Esophagus muscularis mucosa (tissue), 4 donors: ENCODE measurements around the gene ALG14. TPM values are rescaled to one million over a fixed set of nuclear protein-coding genes. Genes with fewer than 3 reads are reported as not detected.
A peak's percentile ranks its signal among the peaks of the same experiment; 100 is the strongest.

ENCODE experiments used
- DNase-seq: peaks from one replicate; pipeline ENCODE4 v3.0.0-alpha.2; 2017; ENCODE audit errors: extremely low spot score
- H3K27ac ChIP-seq, 4 donors: fragments of 200-600 bp; sonication (generic); replicated peaks in 1 of 4; 1 replicate in 3 of 4; 2 replicates in 1 of 4; pipeline ENCODE4 v1.5.1; 2016 to 2019; ENCODE audit warnings: mild to moderate bottlenecking in 1 of 4
- H3K27me3 ChIP-seq, 4 donors: fragments of 200-600 bp; sonication (generic); one replicate each; pipeline versions ENCODE4 v1.5.1 to v1.6.0; 2016 to 2019
- H3K36me3 ChIP-seq, 4 donors: fragments of 200-600 bp; sonication (generic); one replicate each; pipeline ENCODE4 v1.5.1; 2016 to 2019
- H3K4me1 ChIP-seq, 4 donors: fragments of 200-600 bp; sonication (generic); one replicate each; pipeline ENCODE4 v1.5.1; 2016 to 2019
- H3K4me3 ChIP-seq, 4 donors: fragments of 200-600 bp; sonication (generic); 1 replicate in 2 of 4; 2 replicates in 2 of 4; pipeline ENCODE4 v1.5.1; 2016 to 2019; ENCODE audit warnings: mild to moderate bottlenecking in 4 of 4, moderate library complexity in 1 of 4
- H3K9me3 ChIP-seq, 4 donors: fragments of 200-600 bp; sonication (generic); 1 replicate in 3 of 4; 2 replicates in 1 of 4; pipeline ENCODE4 v1.5.1; 2016 to 2019
- CTCF ChIP-seq, 3 experiments: fragments of 200-600 bp in 2 of 3; fragments of 450-650 bp in 1 of 3; sonication (generic) in 2 of 3; IDR thresholded peaks; one replicate each; pipeline ENCODE4 v1.5.1; 2017 to 2019; ENCODE audit warnings: antibody characterized with exemption in 3 of 3, mild to moderate bottlenecking in 2 of 3, moderate library complexity in 1 of 3
- EP300 ChIP-seq: sonication (generic); formaldehyde crosslinking; IDR thresholded peaks from one replicate; pipeline ENCODE4 v1.6.1; 2017; ENCODE audit warnings: antibody characterized with exemption
- POLR2A ChIP-seq: fragments of 450-650 bp; IDR thresholded peaks from one replicate; pipeline ENCODE4 v1.6.1; 2017; ENCODE audit warnings: antibody characterized with exemption, moderate library complexity, mild to moderate bottlenecking, low read depth
- POLR2AphosphoS5 ChIP-seq, 2 donors: sonication (generic); formaldehyde crosslinking; IDR thresholded peaks; one replicate each; pipeline ENCODE4 v1.6.1; 2017; ENCODE audit warnings: antibody characterized with exemption in 2 of 2
- WGBS: methylation state at CpG from one replicate; pipeline ENCODE4 v1.1.5; 2018; 5-methylcytosine and 5-hydroxymethylcytosine counted together
- intact Hi-C: fragments of 100-400 bp; cut with DNase I; formaldehyde crosslinking; loops from one replicate; pipeline ENCODE4 v1.15.1; 2023
- total RNA-seq, 4 donors: library from RNA; depleted of rRNA; stranded (reverse); fragments of >200 nt; gene quantifications; one replicate each; pipeline versions ENCODE4 v1.1.0 to v1.2.1, GENCODE V29; 2016

ALG14 gene
- total RNA-seq, 4 donors from 2014 or later, result 0.52 to 0.83 (median 0.74) TPM

DNA sequence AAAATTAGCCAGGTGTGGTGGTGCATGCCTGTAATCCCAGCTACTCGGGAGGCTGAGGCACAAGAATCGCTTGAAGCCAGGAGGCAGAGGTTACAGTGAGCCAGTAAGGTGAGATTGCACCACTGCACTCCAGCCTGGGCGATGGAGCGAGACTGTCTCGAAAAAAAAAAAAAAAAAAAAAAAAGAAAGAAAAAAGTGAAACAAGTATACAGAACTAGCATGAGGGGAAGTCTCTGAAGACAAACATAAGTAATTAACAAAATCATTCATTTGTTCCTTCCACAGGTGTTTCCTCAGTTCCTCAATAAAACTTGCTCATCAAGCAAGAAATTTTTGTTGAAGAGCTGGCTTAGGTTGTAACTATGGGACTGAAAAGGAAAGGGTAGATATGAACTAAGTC is 93.6 kb downstream of the ALG14 start:
- Histone ChIP-seq H3K9me3 (no peaks in the 10 kb centered on the region), H3K4me1 (peaks cover 8 to 30% (median 25%) of the 10 kb centered on the region in 4 donors), H3K4me3 (no peak overlapping the region), H3K27ac (peak overlapping the region; percentile 17 to 65 (median 48)), H3K36me3 (no peaks in the 10 kb centered on the region), H3K27me3 (no peaks in the 10 kb centered on the region)
- 99% methylated on average over 5 of the region's 5 CpGs for WGBS
- no peak for DNase-seq
- intact Hi-C loops, result no loop called here
- no peak for TF ChIP-seq EP300
- TF ChIP-seq POLR2AphosphoS5 (IDR thresholded peaks at IDR 0.05), result no peak
- no peak for TF ChIP-seq CTCF (IDR thresholded peaks at IDR 0.05)
- no peak for TF ChIP-seq POLR2A

- Histone ChIP-seq H3K36me3 (no peaks in the 10 kb centered on the region), H3K27me3 (no peaks in the 10 kb centered on the region), H3K27ac (no peak overlapping the region), H3K4me1 (peaks cover 14 to 36% (median 26%) of the 10 kb centered on the region in 4 donors), H3K4me3 (no peak overlapping the region), H3K9me3 (no peaks in the 10 kb centered on the region)
- intact Hi-C loops, result no loop called here
- WGBS, result 97% methylated on average over 2 of the region's 2 CpGs
- DNase-seq, result no peak
- TF ChIP-seq CTCF (IDR thresholded peaks at IDR 0.05) (no peak), POLR2AphosphoS5 (IDR thresholded peaks at IDR 0.05) (no peak), EP300 (no peak), POLR2A (no peak)
Observed at GRCh38 chr1:94978401-94978800, 94.3 kb downstream of the ALG14 start.

DNA sequence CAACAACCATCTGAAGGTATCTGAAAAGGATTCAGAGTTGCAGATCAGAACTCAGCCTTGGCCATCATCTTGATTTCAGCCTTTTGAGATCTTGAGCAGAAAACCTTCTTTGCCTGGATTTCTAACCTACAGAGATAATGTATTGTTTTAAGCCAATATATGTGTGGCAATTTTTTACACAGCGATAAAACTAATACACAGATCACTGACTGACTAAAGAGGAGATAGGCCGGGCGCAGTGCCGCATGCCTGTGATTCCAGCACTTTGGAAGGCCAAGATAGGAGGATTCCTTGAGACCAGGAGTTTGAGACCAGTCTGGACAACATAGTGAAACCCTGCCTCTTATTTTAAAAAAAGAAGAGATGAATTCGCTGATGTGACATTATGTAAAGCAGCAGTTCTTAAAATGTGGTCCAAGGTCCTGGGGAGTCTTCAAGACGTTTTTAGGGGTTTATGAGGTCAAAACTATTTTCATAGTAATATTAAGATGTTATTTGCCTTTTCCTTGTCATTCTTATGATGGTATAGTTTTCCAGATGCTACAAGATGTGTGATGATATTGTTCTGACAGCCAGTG is 95.7 kb downstream of the ALG14 start:
- WGBS, result 82% methylated on average over 6 of the region's 6 CpGs
- no peak for DNase-seq
- no peaks in the 10 kb centered on the region for H3K9me3 ChIP-seq
- no peak overlapping the region for H3K4me3 ChIP-seq
- H3K36me3 ChIP-seq, result no peaks in the 10 kb centered on the region
- H3K4me1 ChIP-seq, result peaks cover 12 to 27% (median 18%) of the 10 kb centered on the region in 4 donors
- intact Hi-C loops, result no loop called here
- TF ChIP-seq POLR2AphosphoS5 (IDR thresholded peaks at IDR 0.05) (no peak), EP300 (no peak), POLR2A (no peak), CTCF (IDR thresholded peaks at IDR 0.05) (no peak)
- no peaks in the 10 kb centered on the region for H3K27me3 ChIP-seq
- no peak overlapping the region for H3K27ac ChIP-seq

- TF ChIP-seq POLR2A (no peak), EP300 (no peak), POLR2AphosphoS5 (IDR thresholded peaks at IDR 0.05) (no peak), CTCF (IDR thresholded peaks at IDR 0.05) (no peak)
- no peak overlapping the region for H3K27ac ChIP-seq
- 85% methylated on average over 1 of the region's 1 CpG for WGBS
- H3K4me1 ChIP-seq, result peaks cover 0 to 25% (median 20%) of the 10 kb centered on the region in 4 donors
- intact Hi-C loops, result no loop called here
- H3K4me3 ChIP-seq, result no peak overlapping the region
- H3K36me3 ChIP-seq, result no peaks in the 10 kb centered on the region
- H3K9me3 ChIP-seq, result no peaks in the 10 kb centered on the region
- no peaks in the 10 kb centered on the region for H3K27me3 ChIP-seq
- DNase-seq, result no peak
Observed at GRCh38 chr1:94974824-94975223, 97.9 kb downstream of the ALG14 start.

DNA sequence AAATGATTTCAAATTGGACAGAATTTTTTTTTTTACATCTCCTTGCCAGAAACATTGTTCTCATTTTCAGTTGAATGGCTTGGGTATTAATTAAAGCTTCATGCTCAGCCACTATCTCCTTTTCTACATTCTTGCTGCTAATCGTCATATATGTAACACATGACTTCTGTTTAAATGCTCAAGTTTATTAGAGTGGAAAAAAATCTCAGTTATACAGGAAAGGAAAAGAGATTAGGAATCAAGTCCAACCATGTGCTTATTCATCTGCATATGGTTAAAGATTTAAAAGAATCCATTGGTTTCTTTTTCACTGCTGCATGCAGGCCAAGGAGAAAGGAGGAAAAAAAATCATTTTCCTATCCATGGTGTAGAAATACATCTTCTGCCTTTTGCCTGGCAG is 98.5 kb downstream of the ALG14 start:
- no peak for DNase-seq
- Histone ChIP-seq H3K4me3 (no peak overlapping the region), H3K36me3 (no peaks in the 10 kb centered on the region), H3K4me1 (peaks cover 0 to 24% (median 20%) of the 10 kb centered on the region in 4 donors), H3K9me3 (no peaks in the 10 kb centered on the region), H3K27me3 (no peaks in the 10 kb centered on the region), H3K27ac (no peak overlapping the region)
- intact Hi-C loops, result no loop called here
- WGBS, result 46% methylated on average over 1 of the region's 1 CpG
- TF ChIP-seq POLR2A (no peak), EP300 (no peak), CTCF (IDR thresholded peaks at IDR 0.05) (no peak), POLR2AphosphoS5 (IDR thresholded peaks at IDR 0.05) (no peak)
